Sigmoid colon (tissue), 3 donors: Measurements from ENCODE around the gene TRIM62.

Experiments used
- POLR2A ChIP-seq, 2 donors: fragments of 450-650 bp; IDR thresholded peaks; one replicate each; pipeline ENCODE4 v1.6.1; 2016; ENCODE audit warnings: antibody characterized with exemption in 2 of 2, mild to moderate bottlenecking in 2 of 2, moderate library complexity in 2 of 2
- TF ChIP-seq, protein P1 (sequence below), 4 experiments: fragments of 450-650 bp in 3 of 4; fragments of 200-600 bp in 1 of 4; IDR thresholded peaks; one replicate each; pipeline ENCODE4 v1.5.1; 2016 to 2019; ENCODE audit warnings: antibody characterized with exemption in 4 of 4, mild to moderate bottlenecking in 3 of 4, moderate library complexity in 2 of 4

DNA sequence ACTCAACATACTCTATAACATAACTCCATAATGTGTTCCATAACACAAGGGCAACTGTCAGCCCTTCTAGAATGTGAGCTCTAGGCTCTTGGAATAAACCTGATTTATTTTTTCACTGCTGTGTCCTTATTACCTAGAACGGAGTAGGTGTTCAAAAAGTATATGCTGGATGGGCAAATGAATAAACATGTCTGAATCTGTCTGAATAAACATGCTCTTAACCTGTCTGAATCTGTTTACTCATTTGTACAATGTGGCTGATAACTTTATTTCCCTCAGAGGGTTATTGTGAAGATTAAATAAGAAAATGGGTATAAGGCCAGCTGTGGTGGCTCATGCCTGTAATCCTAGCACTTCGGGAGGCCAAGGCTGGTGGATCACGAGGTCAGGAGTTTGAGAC is 58.6 kb downstream of the TRIM62 start:
- TF ChIP-seq, protein P1, sequence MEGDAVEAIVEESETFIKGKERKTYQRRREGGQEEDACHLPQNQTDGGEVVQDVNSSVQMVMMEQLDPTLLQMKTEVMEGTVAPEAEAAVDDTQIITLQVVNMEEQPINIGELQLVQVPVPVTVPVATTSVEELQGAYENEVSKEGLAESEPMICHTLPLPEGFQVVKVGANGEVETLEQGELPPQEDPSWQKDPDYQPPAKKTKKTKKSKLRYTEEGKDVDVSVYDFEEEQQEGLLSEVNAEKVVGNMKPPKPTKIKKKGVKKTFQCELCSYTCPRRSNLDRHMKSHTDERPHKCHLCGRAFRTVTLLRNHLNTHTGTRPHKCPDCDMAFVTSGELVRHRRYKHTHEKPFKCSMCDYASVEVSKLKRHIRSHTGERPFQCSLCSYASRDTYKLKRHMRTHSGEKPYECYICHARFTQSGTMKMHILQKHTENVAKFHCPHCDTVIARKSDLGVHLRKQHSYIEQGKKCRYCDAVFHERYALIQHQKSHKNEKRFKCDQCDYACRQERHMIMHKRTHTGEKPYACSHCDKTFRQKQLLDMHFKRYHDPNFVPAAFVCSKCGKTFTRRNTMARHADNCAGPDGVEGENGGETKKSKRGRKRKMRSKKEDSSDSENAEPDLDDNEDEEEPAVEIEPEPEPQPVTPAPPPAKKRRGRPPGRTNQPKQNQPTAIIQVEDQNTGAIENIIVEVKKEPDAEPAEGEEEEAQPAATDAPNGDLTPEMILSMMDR (IDR thresholded peaks at IDR 0.05), result no peak
- TF ChIP-seq POLR2A (IDR thresholded peaks at IDR 0.05), result no peak
